NOMO-1 treated with DMSO at 0.1 percent for 48 hours (cell line): ENCODE results near the gene CFAP92.

ENCODE experiments used
- DNase-seq: peaks from one replicate; lab custom pipeline; 2025; ENCODE audit not compliant: unreplicated experiment; lab: John Stamatoyannopoulos, UW

The CFAP92 gene

GRCh38 chr3:128993461-128994172, at the start of gene CFAP92:
Gene CFAP92 (minus strand): TSS chr3:128994076. CDS start chr3:128993304, 772 bp downstream.
- DNase-seq = peak; percentile 54

GRCh38 chr3:129040579-129041300, 46.9 kb upstream of the CFAP92 start:
- DNase-seq = no peak

GRCh38 chr3:129040039-129040336, 46.1 kb upstream of the CFAP92 start:
- DNase-seq = no peak

- DNase-seq = no peak
Observed at GRCh38 chr3:129039271-129040038, 45.6 kb upstream of the CFAP92 start.

- DNase-seq = no peak
Observed at GRCh38 chr3:129038121-129038855, 44.4 kb upstream of the CFAP92 start.

GRCh38 chr3:129037093-129037419, 43.2 kb upstream of the CFAP92 start:
- no peak for DNase-seq

GRCh38 chr3:129036222-129037092, 42.6 kb upstream of the CFAP92 start:
- DNase-seq = no peak

GRCh38 chr3:129035360-129036221, 41.7 kb upstream of the CFAP92 start:
- no peak for DNase-seq

GRCh38 chr3:129034642-129035041, 40.8 kb upstream of the CFAP92 start:
- DNase-seq = no peak

GRCh38 chr3:129033633-129034321, 39.9 kb upstream of the CFAP92 start:
- no peak for DNase-seq

- DNase-seq = no peak
Observed at GRCh38 chr3:129033151-129033550, 39.3 kb upstream of the CFAP92 start.

- DNase-seq = no peak
Observed at GRCh38 chr3:129032716-129033115, 38.8 kb upstream of the CFAP92 start.

- no peak for DNase-seq
Observed at GRCh38 chr3:129031476-129032215, 37.8 kb upstream of the CFAP92 start.

GRCh38 chr3:129030611-129031010, 36.7 kb upstream of the CFAP92 start:
- no peak for DNase-seq

GRCh38 chr3:129028866-129029265, 35.0 kb upstream of the CFAP92 start:
- no peak for DNase-seq

GRCh38 chr3:129027544-129027880, 33.6 kb upstream of the CFAP92 start:
- DNase-seq = no peak

GRCh38 chr3:129026728-129027543, 33.1 kb upstream of the CFAP92 start:
- peak; percentile 99 for DNase-seq
